ENCODE results near the gene TPST1. TPM values are rescaled to one million over a fixed set of nuclear protein-coding genes. Genes with fewer than 3 reads are reported as not detected.

The TPST1 gene
- total RNA-seq, 1 experiment from 2014 or later = 29.0 TPM

GRCh38 chr7:66190504-66190857, 14.7 kb upstream of the TPST1 start:
- Histone ChIP-seq H3K4me3 (ENCODE audit: low read depth in 2 of 2, low read length in 2 of 2) (no peak overlapping the region), H3K27ac (ENCODE audit: low read length) (no peak overlapping the region), H3K27me3 (ENCODE audit: control insufficient read depth, insufficient read depth, low read length) (no peaks in the 10 kb centered on the region), H3K36me3 (ENCODE audit: control insufficient read depth, insufficient read depth, low read length) (no peaks in the 10 kb centered on the region), H3K4me1 (ENCODE audit: control insufficient read depth, insufficient read depth, low read length) (no peaks in the 10 kb centered on the region), H3K9me3 (ENCODE audit: control insufficient read depth, insufficient read depth, low read depth, low read length) (no peaks in the 10 kb centered on the region)
- no peak for ATAC-seq
- BruUV-seq (replicated peaks) = no TSS peak
- no peak for DNase-seq (ENCODE audit: low read depth, low spot score)
- ChIA-PET POLR2A (interaction anchor here (0.7 kb wide), 1 partner anchor 21 kb away, joined by 13 read pairs; no protein-coding TSS in a partner anchor), CTCF (no interaction called here)
- TF ChIP-seq SIN3A (IDR thresholded peaks at IDR 0.05; ENCODE audit: borderline replicate concordance, insufficient read depth, low read depth, low read length) = no peak
- TF ChIP-seq TCF7L2 (IDR thresholded peaks at IDR 0.05; ENCODE audit: low read depth, low read length) = no peak
- no peak for TF ChIP-seq CTCF (IDR thresholded peaks at IDR 0.05)
- no peak for TF ChIP-seq POLR2AphosphoS5 (IDR thresholded peaks at IDR 0.05; ENCODE audit: low read depth, low read length)
- TF ChIP-seq REST (IDR thresholded peaks at IDR 0.05; ENCODE audit: insufficient read depth in 1 of 2, low read depth in 2 of 2, low read length in 1 of 2) = no peak
- intact Hi-C loops (cut with micrococcal nuclease; ENCODE audit: unreplicated experiment) (no loop called here), in situ Hi-C loops (cut with HindIII; ENCODE audit: low pct_unique_long_range_greater_than_20kb, low sequenced_read_pairs) (no loop called here)

- in situ Hi-C loops (cut with HindIII; ENCODE audit: low pct_unique_long_range_greater_than_20kb, low sequenced_read_pairs) (no loop called here), intact Hi-C loops (cut with micrococcal nuclease; ENCODE audit: unreplicated experiment) (no loop called here)
- Histone ChIP-seq H3K27me3 (ENCODE audit: control insufficient read depth, insufficient read depth, low read length) (no peaks in the 10 kb centered on the region), H3K4me3 (ENCODE audit: low read depth in 2 of 2, low read length in 2 of 2) (no peak overlapping the region), H3K9me3 (ENCODE audit: control insufficient read depth, insufficient read depth, low read depth, low read length) (no peaks in the 10 kb centered on the region), H3K36me3 (ENCODE audit: control insufficient read depth, insufficient read depth, low read length) (no peaks in the 10 kb centered on the region), H3K4me1 (ENCODE audit: control insufficient read depth, insufficient read depth, low read length) (no peaks in the 10 kb centered on the region), H3K27ac (ENCODE audit: low read length) (no peak overlapping the region)
- TF ChIP-seq CTCF (IDR thresholded peaks at IDR 0.05) (no peak), POLR2AphosphoS5 (IDR thresholded peaks at IDR 0.05; ENCODE audit: low read depth, low read length) (no peak), REST (IDR thresholded peaks at IDR 0.05; ENCODE audit: insufficient read depth in 1 of 2, low read depth in 2 of 2, low read length in 1 of 2) (no peak), TCF7L2 (IDR thresholded peaks at IDR 0.05; ENCODE audit: low read depth, low read length) (no peak), SIN3A (IDR thresholded peaks at IDR 0.05; ENCODE audit: borderline replicate concordance, insufficient read depth, low read depth, low read length) (no peak)
- no peak for DNase-seq (ENCODE audit: low read depth, low spot score)
- POLR2A ChIA-PET = interaction anchor here (0.6 kb wide), 1 partner anchor 430 kb away, joined by 16 read pairs; no protein-coding TSS in a partner anchor
- CTCF ChIA-PET = no interaction called here
- no peak for ATAC-seq
- no TSS peak for BruUV-seq (replicated peaks)
Observed at GRCh38 chr7:66193146-66193725, 11.9 kb upstream of the TPST1 start.
